Stimulated activated CD4-positive, alpha-beta T cell treated with anti-CD3 and anti-CD28 coated beads, Interleukin-2, amount 100 ng/mL, for 4 hours (primary cell): ENCODE data around the gene LYL1.
"Not testable (repeated sequence)": the region's sequence is repeated elsewhere in the genome, so short reads cannot be mapped to it uniquely, and the experiment has no call there.

ENCODE experiments used
- DNase-seq: peaks from one replicate; pipeline ENCODE4 v3.0.0-alpha.2; 2020; ENCODE audit warnings: low read depth

Gene LYL1

DNA sequence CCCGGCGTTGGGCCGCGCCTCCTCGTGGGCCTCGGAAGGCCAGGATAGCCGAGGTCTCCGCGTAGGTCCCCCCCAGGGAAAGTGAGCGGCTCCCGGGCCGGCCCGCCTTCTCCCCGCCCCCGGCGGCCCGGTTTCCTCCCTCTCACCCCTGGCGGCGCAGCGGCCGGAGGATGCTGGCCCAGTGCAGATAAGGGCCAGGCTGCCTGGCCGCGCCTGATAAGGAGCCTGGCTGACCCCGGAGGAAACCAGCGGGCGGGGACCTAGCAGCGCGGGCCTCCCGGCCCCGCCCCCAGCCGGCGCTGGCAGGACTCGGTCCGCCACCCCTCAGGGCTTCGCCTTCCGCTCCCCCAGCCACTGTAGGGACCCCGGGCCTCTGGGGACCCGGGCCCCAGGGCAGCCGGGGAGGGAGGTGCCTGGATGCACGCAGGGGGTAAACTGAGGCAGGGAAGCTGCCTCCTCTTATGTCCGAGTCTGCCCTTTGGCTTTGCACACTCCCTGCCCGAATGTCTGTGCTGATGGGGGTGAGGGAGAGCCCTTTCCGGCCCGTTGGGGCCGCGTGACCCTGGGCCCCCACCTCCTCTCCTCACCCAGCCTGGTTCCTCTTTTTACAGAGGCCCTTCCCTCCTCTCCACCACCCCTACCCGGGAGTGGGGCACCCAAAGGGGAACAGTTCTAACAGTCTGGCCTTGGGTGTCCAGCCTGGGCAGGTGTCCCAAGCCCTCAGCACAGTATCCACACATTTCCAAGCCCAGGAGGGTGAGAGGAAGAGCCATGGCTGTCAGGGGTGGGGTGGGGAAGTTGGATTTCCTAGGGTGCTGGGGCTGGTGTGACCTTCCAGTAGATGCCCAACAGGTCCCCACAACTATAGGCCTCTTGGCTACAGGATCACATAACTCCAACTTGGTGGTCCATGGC, at the start of gene LYL1:
Gene LYL1, minus strand, starts transcription at position 193 of the 915 bp plus-strand sequence. CDS start 1,687 bp downstream, outside the sequence.
- no peak for DNase-seq

DNA sequence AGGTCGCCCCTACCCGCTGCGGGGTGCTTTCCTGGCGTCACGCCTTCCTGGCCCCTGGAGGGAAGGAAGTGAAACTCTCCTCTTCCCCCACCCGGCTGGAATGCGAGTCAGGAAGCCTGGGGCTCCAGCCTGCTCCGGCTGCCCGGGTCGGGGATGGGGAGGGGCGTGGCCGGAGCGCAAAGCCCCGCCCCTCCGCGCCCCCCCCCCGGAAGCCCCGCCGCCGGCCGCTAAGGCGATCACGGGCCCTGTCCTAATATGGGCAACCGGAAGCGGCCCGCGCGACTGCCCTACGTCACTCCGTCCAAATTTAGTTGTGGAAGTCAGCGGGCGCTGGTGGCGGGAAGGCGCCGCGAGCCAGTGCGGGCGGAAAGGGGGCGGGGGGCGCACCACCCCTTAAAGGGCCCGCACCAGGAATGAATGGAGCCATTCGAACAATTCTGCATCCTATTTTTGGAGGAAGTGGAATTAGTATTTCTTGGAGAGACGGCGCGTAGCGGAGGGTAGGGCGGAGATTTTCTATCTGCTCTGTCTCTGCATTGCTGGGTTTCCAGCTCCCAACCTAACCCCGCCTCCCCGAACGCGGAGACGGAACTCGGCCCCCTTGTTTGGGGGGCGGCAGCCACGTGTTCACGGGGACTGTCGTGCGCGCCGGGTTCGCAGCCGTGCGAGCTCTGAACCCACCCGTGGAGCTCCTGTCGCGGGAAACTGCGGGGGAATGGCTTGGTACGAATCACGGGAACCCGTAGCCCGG, 49.1 kb upstream of the LYL1 start:
- DNase-seq: peak; percentile 92

GRCh38 chr19:13150931-13151604, 48.4 kb upstream of the LYL1 start:
- no peak for DNase-seq

DNA sequence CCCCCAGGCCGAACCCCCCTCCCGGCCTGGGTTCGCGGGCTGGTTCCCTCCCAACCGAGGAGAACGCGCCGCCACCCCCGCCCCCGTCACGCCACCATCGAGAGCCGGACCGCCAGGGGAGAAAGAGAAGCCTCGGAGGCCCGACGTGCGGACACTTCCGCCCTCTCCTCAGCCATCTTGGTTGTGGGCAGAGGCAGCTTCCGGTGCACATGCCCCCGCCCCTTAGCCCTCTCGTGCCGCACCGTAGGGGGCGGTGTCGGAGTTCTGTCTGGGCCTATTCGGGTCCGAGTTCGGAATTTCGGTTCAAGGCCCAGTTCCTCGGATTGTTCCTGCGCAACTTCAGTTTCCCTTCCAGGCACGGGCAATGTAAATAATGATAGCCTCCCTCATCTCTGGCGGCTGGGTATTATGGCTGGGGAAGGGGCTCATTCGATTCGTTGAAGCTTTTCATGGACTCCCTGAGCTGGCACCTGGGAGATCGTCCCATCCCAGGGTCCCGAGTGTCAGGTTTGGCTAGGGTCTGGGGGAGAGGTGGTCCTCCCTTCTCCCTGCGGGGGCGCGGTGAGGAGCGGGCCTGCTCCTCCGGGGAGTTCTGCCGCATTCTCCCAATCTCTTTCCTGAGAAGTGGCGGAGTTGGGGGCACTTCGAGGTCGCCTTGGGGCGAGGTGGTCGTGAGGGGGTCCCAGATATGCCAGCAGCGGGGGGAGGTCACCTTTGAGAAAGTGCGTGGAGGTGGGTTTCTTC, 47.7 kb upstream of the LYL1 start, which contains the start of the genes IER2 and STX10:
Gene IER2, plus strand, starts transcription at position 225 of the 744 bp plus-strand sequence. CDS start 2,776 bp downstream, outside the sequence.
Gene STX10, minus strand, starts transcription at position 189 of the 744 bp plus-strand sequence. CDS start 202 bp downstream, outside the sequence.
- DNase-seq: peak; percentile 91

GRCh38 chr19:13149628-13150186, 47.0 kb upstream of the LYL1 start:
- no peak for DNase-seq

DNA sequence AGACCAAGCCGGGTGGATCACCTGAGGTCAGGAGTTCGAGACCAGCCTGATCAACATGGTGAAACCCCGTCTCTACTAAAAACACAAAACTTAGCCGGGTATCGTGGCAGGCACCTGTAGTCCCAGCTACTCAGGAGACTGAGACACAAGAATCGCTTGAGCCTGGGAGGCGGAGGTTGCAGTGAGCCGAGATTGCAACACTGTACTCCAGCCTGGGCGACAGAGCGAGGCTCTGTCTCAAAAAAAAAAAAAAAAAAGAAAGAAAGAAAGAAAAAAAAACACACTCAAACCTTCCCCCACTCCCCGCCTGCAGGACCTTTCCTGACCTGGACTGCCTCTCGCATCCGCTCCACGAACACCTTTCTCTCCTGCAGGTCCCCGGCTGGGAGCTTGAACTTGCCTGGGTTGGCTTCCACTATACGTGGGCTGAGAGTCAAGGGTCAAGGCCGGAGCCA, 46.5 kb upstream of the LYL1 start:
- DNase-seq: not testable (repeated sequence)

DNA sequence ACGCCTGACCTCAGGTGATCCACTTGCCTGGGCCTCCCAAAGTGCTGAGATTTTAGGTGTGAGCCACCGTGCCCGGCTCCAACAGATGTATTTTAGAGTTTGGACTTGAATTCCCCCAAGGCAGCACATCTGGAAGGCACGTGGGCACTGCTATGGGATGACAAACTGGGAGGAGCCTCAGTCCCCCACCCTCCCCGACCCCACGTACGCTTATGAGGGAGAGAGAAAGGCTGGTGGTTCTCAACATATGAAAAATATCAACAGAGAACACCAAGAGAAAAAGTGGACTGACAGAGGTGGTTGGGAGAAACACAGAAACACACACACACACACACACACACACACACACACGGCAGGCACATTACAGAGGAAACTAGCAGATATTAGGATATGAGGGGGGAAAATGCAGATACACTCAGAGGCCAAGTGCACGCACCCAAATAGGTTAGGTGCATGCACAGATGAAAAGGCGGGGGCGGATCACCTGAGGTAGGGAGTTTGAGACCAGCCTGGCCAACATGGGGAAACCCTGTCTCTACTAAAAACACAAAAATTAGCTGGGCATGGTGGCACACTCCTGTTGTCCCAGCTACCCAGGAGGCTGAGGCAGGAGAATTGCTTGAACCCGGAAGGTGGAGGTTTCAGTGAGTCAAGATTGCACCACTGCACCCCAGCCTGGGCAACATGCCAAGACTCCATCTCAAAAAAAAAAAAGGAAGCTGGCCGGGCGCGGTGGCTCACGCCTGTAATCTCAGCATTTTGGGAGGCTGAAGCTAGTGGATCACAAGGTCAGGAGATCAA, 44.3 kb upstream of the LYL1 start:
- DNase-seq: no peak

- DNase-seq: no peak
Measured at GRCh38 chr19:13139633-13140311, 37.1 kb upstream of the LYL1 start.

- DNase-seq: no peak
Measured at GRCh38 chr19:13138916-13139198, 36.2 kb upstream of the LYL1 start.

DNA sequence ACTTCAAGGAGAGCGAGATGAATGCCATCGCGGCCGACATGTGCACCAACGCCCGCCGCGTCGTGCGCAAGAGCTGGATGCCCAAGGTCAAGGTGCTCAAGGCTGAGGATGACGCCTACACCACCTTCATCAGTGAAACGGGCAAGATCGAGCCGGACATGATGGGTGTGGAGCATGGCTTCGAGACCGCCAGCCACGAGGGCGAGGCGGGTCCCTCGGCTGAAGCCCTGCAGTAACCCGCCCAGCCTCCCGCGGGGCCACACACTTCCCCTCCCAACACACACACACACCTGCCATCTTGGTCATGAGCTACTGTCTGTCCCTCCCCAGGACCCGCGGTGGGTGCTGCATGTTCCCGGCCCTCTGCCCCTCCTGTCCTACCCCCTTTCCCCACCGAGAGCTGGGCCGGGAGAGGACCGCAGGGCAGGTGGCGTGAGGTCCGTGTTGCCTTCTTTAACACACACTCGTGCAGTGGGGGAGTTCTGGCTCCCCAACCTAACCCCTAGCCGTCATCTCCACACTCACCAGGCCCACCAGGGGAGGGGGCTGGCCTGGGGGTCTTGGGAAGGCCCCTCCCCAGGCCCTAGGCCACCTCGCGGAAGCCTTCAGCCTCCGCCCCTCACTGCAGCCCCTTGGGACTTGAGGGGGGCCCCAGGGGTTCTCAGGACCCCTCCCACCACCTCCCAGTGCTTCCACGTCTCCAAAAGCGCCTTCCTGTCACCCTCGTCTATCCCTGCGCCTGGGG, 35.7 kb upstream of the LYL1 start:
- DNase-seq: no peak

DNA sequence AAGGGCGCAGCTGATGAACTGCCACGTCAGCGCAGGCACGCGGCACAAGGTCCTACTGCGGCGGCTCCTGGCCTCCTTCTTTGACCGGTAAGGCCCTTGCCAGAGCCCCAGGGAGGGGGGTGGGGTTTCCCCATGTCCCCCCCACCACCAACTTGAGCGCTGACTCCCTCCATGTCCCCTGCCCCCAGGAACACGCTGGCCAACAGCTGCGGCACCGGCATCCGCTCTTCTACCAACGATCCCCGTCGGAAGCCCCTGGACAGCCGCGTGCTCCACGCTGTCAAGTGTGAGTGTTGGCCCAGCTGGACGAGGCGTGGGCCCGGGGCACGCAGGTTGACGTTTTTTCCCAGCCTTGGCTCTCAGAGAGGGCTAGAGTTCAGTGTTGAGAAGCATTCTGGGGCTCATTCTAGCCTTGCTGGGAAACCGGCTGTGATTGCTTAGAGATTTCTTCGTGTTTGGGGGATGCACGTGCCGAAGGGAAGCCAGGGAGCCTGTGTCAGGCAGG, 34.7 kb upstream of the LYL1 start:
- DNase-seq: no peak

GRCh38 chr19:13135068-13136062, 32.7 kb upstream of the LYL1 start:
- DNase-seq: no peak

GRCh38 chr19:13134626-13135025, 32.0 kb upstream of the LYL1 start:
- DNase-seq: no peak

GRCh38 chr19:13133241-13133870, 30.7 kb upstream of the LYL1 start:
- DNase-seq: no peak

DNA sequence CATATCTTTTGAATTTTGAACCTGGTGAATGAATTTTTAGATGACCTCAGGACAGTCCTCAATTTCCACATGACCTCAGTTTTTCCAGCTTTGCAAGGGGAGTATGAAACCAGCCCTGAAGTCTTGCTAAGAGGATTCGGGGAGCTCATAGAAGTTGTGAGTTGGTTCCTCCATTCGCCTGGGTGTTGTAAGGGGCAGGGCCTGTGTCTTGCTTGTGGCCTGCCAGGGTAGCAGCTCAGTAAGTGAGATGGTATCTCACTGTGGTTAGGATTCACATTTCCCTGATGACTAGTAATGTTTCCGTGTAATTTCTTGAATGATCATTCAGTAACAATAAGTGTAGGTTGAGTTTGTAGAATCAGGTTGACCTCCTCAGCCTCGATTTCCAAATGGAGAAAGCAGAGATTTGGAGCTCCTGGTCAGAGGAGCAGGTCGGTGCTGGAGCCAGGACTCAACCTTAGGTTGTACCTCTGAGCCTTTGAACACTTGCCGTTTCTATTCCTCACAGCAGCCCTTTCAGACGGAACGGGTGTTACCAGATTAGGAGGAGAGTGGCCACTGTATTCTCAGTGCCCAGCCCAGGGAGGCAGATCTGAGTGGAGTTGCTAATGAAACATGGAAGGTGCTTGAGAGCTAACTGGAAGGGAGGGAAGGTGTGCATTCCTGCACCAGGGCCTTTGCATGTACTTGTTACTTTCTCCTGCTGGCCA, 30.0 kb upstream of the LYL1 start:
- DNase-seq: no peak

DNA sequence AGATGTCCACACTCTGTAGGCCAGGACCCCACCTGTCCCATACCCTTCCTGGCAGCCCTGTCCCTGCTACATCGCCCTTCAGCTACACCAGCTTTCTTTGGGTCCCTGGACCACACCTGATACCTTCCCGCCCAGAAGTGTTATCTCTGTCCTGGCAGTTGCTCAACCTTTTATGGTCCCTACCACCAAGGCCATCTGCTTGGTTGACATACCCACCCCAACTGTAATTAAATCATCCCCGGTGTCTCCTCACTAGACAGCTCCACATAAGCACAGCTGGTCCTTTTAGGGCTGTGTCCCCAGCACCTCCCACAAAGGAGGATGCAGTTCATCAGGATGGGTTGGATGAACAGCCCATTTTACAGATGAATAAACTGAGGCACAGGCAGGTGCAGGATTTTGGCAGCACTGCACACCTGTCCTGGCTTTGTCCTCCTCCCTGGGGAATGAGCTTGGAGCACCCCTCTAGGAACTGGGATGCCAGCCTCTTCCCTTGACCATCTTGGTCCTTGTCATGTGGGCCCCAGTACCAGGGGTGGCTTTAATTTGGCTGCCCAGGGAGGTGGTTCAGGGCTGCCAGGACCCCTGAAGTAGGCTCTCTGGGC, 28.3 kb upstream of the LYL1 start:
- no peak for DNase-seq
